ENCODE measurements around the gene DHRS7C.

The DHRS7C gene, protein sequence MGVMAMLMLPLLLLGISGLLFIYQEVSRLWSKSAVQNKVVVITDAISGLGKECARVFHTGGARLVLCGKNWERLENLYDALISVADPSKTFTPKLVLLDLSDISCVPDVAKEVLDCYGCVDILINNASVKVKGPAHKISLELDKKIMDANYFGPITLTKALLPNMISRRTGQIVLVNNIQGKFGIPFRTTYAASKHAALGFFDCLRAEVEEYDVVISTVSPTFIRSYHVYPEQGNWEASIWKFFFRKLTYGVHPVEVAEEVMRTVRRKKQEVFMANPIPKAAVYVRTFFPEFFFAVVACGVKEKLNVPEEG
- 0 reads per million in 2 experiments for total RNA-seq

DNA sequence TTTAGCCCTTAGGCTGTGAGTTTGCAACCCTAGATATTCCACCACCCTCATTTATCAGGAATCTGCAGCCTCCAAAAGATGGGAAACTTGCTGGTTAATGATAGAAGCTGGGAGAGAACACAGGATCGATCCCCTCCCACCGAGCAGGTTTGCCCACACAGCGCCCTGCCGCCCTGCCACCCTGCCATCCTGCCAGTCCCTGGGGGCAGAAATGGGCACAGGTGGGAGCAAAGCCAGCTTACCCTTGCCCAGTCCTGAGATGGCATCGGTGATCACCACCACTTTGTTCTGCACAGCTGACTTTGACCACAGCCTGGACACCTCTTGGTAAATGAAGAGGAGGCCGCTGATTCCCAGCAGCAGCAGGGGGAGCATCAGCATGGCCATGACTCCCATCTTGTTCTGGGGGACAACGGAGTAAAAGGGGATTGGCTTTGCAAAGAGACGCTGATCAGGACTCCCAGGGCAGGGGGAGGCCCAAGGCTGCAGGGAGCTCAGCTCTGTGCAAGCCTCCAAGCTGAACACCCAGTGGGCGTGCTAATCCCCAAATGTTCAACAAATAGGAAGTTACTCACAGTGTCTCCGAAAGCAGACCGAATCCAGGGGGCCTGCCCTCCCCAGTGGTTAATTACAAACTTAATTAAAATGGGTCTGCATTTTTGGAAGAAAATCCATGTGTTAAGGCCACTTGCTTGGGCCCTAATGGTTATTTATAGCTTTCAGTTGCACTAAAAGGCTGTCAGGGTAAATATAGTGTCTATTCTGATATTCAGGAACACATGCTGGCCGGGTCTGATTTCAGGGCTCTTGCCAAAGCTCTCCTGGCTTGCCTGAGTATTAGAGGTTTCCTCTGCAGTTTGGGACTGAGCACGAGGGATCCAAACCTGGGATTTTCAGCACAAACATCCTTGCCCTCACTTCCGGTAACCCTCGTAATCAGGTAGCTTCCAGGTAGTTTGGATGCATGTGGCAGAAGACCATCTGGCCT, at the start of gene DHRS7C:
Gene DHRS7C, minus strand, starts transcription at position 704 of the 988 bp plus-strand sequence. Its CDS starts 308 bp downstream, at position 396.
- DNase-seq (ENCODE audit: low read depth): no peak

DNA sequence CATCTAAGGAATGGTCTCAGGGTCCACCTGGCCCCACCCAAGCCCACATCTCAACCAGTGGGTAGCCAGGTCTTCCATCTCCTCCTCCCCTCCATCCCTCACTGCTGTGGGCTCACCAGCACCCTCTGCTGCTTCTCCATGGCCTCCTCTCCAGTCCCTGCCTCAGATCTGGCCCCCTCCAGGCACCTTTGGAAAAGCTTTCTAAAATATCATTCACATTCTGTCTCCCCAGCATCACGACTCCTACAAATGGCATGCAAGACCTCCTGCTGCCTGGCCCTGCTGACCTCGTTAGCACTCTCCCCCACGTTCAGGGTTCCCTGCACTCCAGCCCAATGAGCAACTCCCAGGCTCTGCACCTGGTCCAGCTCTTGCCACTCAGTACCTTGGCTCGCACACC, 48.0 kb upstream of the DHRS7C start:
- DNase-seq (ENCODE audit: low read depth): no peak

DNA sequence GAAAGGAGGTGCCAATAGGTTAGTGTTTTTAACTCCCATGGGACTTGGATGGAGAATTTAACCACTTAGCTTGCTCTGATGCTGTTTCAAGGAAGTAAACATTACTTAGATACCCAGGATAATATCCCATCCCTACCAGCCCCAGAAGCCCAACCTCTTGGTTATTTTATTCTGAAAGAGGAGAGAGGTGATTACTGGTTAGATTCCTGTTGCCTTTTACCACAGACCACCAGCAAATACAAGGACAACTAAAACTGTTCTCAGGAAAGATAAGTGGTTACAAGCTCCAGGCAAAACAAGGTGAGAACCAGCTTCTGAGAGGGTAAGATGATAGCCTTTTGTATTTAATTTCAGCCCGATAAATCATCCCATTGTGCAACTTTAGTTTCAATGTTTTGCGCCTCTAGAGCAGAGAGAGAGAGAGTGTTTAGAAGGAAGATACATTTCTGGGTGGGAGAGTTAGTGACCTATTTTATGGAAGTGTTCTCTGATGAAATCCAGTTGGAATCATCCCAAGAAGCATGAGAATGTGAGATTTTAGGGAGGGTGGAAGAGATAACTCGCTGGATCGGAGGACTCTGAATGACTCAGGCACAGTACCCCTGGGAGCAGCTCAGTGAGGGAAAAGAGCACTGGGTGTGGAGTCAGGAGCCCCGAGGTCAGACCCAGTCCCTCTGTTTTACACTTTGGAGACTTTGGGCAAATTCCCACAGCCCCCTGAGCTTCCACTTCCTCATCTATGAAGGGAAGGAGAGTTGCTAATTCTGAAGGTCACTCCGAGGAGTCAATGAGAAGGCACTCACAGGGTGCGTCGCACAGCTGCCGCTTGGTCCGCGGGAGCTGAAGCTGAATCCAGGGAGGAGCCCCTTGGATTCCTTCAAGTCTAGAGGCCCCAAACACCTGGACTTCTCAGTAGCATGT, 46.4 kb upstream of the DHRS7C start:
- DNase-seq (ENCODE audit: low read depth): no peak

DNA sequence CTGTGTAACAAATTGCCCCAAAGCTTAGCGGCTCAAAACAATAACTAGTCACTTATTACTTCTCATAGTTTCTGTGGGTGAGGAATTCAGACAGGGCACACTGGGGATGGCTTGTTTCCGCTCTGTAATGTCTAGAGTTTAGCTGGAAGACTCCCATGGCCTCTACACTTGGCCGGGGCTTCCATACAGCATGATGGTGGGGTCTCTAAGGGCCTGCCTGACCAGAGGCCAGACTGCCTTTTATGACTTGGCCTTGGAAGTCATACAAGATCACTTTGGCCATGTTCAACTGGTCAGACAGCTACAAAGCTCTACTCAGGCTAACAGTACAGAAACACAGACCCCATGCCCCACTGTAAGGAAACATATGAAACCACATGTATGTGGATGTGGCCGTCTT, 42.5 kb upstream of the DHRS7C start:
- no peak for DNase-seq (ENCODE audit: low read depth)

DNA sequence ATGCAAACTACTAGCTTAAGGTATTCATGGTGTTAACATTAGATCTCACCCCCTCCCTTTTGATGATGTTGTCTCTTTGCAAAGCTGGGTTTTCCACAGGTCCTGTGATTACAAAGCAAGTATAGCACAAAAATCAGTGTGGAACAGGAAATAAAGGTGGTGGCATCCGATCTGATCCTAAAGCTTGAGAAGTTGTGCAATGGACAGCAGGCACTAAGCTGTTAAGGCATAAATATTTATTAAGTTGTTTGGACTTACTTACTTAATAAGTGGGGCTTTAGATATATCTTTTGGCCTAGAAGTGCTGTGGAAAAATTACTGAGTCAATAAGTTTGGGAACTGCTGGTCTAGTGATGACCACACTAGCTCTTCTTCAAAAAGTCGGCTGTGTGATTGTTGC, 39.3 kb upstream of the DHRS7C start:
- DNase-seq (ENCODE audit: low read depth): no peak

DNA sequence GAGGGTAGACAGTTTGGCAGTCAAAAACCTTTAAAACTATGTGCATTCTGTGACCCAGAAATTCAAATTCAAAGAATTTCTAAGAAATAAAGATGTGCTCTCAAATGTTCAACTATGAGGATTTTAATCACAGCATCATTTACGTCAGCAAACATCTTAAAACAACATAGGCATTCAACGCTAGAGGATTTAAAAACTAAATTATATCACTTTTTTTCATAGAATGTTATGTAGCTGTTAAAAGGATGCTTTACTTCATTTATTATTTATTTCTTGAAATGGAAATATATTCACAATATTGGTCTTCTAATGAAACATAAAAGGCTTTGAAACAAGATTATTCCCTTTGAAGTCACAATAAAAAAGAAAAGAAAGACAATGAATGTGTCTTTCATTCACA, 38.0 kb upstream of the DHRS7C start:
- no peak for DNase-seq (ENCODE audit: low read depth)

DNA sequence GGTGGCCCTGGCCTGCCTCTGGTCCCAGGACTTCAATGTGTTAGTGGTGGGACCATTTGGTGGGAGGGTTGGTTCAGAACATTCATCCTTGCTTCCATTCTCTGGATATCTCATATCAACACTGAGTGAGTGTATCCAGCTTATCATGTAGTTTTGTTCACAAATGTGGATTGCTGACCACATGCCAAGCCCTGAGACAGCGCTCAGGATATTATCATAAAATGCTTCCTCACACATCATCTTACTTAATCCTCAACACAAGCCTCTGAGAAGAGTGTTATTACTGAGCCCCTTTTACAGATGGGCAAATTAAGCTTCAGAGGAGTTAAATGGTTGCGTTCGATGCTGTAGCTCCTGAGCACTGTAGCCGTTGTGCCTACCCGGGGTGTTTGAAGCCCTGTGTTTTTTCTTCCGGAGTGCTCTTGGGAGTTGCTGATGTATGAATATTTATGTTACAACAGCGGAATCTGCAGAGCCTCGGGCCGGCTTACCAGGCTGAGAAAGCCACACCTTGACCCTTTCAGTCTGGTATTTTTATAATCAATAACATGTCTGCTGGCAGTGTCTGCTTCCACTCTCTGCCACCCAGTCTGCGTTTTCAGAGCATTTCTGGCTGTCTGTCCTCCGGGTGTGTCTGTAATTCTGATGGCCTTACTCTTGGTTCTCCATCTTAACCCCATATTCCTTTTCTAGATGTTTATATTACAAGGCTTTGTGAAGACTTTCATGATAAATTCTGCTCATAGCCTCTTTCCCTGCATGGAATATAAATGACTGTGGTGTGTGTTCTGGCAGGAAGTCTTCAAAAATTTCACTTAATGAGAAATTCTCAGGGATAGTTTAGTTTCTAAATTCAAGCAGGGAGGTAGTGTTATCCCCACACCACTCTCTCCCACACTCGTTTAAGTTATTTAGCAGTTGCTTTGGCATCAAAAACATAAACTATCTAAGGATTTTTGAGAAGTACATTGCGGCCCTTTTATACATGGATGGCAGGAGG, 37.2 kb upstream of the DHRS7C start:
- DNase-seq (ENCODE audit: low read depth): no peak

DNA sequence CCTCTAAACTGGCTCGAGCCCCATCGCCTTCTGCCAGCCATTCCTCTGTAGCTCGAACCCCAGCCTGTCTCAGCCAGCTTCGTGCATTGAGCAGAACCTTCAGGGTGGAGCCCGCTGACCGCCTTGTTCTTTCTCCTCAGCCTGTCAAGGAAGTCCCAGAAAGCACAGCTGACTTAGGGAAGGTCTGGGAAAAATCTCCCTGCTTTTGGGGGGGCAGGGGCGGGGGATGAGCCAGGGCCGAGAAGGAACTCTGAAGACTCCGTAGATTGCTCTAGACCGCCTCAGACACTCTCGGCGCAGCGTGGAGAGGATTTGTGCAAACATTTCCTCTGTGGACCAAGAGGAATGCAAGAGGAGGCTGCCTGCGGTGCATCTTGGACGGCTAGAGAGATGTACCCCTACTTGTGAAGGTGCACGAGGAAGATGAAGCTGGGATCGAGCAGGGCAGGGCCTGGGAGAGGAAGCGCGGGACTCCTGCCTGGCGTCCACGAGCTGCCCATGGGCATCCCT, 34.3 kb upstream of the DHRS7C start, which contains the start of gene GLP2R:
Gene GLP2R, plus strand, starts transcription at position 284 of the 510 bp plus-strand sequence. Its CDS starts 140 bp downstream, at position 424.
- DNase-seq (ENCODE audit: low read depth): no peak

DNA sequence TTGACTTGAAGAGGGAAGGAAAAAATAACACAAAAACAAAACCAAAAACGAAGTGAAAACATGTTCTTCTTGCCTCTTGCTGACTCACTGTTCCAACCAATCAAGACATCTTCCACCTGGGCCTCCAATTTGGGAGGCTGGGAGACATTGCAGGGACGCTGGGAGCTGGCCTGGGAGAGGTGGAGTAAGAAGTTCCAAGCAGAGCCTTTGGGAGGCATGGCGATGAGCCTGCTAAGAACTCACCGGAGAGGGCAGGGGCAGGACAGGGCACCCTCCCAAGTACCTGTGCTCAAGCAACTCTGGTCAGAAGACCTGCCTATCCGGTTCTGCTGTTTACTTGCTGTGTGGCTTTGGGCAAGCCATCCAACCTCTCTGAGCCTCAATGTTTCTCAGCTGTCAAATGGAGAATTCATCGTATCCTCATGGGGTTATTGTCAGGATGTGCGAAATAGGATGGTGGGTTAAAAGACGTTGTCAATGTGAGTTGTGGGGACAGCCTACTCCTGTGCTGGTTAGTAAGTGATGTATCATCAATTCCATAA, 33.5 kb upstream of the DHRS7C start:
- DNase-seq (ENCODE audit: low read depth): no peak

DNA sequence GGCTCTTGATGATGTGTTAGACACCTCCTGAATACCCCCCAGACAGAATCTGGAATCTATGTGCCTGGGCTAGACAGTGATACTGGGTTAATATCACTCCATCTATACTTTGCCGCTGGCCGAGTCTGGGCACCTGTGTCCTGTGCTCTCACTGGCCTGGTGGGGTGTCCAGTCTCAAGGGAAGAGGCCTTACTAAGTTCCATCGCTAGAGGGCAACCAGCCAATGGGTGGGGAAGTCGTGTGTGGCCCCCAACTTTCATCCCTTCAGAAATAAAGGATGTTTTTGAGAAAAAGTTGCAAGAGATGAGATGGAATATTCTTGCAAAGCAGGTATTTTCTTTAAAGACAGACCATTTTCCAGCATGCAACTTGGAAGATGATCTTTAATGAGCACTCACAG, 32.7 kb upstream of the DHRS7C start:
- DNase-seq (ENCODE audit: low read depth): no peak

DNA sequence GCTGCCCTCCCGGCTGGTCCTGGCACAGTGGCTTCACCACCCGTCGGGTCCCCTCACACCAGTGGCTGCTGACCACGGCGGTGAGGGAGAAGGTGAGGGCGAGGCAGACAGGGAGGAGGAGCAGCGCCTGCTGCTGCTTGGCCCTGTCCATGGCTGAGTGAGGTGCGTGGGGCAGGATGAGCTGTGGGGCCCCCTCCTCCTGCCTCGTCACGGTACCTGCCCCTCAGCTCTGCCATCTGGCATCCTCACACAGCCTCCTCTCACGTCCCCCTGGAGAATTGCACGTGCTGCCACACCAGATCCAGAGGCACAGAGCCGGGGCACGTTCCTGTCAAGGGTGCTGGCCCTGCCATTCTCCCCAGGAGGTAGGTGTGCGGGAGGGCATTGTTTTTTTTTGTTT, 30.5 kb upstream of the DHRS7C start, which contains the start of gene GSG1L2:
Gene GSG1L2, minus strand, starts transcription at position 159 of the 400 bp plus-strand sequence. Its CDS starts 8 bp downstream, at position 151.
- DNase-seq (ENCODE audit: low read depth): no peak

DNA sequence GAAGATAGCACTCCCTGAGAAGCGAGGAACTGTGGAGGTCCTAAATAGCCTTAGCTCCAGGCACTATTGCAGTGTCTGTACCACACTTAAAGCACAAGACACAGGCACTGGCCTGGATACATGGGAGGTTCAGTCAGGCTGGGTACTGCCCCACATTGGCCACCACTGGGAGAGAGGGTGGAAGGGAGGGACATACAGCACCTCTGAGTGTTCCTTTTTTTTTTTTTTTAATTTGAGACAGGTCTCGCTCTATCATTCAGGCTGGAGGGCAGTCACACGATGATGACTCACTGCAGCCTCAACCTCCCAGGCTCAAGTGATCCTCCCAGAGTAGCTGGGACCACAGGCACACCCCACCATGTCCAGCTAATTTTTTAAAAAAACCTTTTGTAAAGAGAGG, 29.1 kb upstream of the DHRS7C start:
- no peak for DNase-seq (ENCODE audit: low read depth)

DNA sequence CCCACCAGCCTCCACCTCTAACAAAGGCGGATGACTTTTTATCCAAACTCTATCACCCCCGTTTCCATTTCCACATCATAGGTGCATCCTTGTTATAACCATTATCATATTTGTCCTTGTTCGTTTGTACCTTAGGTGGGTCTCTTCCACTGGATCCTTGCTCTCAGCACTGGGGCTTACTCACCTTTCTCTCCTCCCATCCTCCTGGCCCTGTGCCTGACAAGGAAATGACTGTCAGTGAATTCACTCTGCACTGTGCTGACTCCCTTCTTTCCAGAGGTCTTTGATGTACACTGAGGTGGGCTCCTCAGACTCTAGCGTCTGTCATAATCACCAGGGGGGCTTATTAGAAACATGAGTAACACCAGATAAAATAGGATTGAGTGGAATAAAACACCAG, 27.4 kb upstream of the DHRS7C start:
- no peak for DNase-seq (ENCODE audit: low read depth)

DNA sequence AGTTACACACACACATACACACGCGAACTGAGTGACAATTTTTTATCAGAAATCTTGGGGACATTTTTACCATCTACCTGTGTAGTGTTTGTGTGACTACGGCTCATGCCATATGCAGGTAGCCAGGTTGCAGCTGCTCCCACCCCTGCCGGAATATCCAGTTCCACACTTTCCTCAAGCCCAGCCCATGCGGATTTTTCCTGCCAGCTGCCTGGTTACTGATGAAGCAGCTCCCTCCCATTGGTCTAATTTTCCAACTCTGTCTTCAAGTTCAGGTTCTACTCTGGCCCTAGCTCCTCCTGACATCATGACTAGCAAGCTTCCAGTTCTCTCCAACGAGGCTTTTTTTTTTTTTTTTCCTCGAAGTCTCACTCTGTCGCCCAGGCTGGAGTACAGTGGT, 25.7 kb upstream of the DHRS7C start:
- no peak for DNase-seq (ENCODE audit: low read depth)

DNA sequence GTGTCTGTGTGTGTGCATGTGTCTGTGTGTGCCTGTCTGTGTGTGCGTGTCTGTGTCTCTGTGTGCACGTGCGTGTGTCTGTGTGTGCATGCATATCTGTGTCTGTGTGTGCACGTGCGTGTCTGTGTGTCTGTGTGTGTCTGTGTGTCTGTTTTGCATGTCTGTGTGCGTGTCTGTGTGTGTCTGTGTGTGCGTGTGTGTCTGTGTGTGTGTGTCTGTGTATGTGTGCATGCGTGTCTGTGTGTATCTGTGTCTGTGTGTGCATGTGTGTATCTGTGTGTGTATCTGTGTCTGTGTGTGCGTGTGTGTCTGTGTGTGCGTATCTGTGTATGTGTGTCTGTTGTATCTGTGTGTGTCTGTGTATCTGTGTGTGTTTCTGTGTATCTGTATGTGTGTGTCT, 25.1 kb upstream of the DHRS7C start:
- DNase-seq (ENCODE audit: low read depth): no peak

DNA sequence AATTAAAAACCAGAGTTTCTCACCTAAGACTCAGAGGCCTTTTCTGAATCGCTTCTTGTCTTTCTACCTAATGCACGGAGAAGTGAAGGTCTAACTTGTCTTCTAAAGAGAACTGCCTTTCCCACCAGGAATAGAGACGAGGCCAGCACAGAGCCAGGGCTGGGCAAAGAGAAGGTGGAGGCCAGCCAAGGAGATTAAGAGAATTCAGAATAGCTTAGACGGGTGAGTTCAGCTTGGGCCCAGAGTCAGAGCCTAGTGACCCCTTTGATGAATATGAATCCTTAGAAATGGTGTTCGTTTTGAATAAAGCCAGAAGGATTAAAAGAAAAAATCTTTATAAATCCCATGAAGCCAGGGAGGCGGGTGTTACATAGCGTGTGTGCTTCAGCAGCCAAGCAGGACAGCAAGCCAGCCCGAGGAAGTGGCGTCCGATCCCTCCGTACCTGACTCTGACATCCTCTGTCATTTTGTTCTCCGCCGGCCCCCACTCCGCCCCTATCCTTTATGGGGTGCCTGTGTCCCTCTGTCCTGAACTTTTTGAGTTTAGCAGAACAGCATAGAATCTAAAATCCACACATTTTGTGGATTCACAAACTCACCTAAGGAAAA, 23.0 kb upstream of the DHRS7C start:
- DNase-seq (ENCODE audit: low read depth): no peak

DNA sequence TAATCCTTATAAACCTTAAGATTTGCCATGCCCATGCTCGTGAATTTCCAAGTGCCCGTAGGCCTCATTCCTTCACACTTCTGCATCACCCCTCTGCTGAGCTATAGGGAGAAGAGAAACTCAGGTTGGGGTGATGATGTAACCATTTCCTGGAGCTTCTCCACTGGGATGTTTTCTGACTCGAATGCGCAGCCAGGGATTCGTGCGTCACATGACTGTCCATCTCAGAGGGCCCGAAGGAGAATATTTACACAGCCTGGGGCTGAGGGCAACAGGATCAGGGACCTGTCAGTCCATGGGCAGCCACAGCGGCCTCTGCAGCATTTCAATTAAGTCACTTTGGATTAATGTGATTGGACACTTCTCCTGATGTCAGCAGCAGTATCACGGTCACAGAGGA, 21.8 kb upstream of the DHRS7C start:
- DNase-seq (ENCODE audit: low read depth): no peak

DNA sequence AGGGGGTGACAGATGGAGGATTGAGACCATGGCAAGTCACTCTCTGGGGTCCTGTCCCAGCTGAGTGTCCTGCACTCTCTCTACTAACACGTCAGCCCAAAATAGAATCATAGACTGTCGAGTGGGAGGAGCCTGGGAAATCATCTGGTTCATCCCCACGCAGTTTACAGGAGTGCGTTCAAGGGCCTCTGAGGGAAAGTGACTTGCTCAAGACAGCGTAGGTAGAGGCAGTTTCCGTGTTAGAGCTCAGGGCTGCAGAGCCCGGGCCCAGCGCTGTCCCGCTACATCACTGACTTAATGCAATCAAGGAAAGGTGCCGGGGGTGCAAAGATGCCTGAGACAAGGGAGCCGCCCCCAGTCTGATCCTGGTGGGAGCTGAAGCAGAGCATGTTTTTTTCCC, 20.1 kb upstream of the DHRS7C start:
- DNase-seq (ENCODE audit: low read depth): no peak

DNA sequence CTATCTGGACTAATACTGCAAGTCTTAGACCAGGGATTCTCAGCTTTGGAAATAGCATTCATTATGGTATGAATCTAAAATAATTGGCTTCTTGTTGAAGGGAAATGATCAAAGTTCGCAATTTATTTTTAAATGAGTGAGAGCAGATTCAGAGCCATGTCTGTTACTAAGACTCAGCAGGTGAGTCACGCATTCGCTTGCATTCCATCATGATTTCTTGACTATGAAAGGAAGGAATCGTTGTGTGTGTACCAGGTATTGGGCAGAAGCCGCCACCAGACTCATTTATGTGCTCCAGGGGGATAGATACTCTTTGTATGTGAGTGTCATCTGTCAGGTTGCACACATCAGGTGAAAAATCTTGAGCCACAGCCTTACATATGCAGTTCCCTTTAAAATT, 19.7 kb upstream of the DHRS7C start:
- no peak for DNase-seq (ENCODE audit: low read depth)
